CD4-positive, alpha-beta T cell treated with Interleukin-4 for 4 hours (primary cell): Measurements from ENCODE around the gene ZNF480.
"Not testable (repeated sequence)": the region's sequence is repeated elsewhere in the genome, so short reads cannot be mapped to it uniquely, and the experiment has no call there.

Experiments
- DNase-seq: peaks from one replicate; pipeline ENCODE4 v3.0.0-alpha.2; 2020

The ZNF480 gene

DNA sequence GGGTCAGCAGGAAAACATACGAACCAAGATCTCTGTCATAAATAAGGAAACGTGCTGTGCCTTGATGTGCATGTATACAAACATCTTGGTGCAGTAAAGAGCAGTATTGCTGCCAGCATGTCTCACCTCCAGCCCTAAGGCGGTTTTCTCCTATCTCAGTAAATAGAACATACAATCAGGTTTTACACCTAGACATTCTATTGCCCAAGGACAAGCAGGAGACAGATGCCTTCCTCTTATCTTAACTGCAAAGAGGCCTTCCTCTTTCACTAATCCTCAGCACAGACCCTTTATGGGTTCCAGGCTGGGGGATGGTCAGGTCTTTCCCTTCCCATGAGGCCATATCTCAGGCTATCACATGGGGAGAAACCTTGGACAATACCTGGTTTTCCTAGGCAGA lies 42.1 kb downstream of the ZNF480 start:
- DNase-seq = not testable (repeated sequence)

DNA sequence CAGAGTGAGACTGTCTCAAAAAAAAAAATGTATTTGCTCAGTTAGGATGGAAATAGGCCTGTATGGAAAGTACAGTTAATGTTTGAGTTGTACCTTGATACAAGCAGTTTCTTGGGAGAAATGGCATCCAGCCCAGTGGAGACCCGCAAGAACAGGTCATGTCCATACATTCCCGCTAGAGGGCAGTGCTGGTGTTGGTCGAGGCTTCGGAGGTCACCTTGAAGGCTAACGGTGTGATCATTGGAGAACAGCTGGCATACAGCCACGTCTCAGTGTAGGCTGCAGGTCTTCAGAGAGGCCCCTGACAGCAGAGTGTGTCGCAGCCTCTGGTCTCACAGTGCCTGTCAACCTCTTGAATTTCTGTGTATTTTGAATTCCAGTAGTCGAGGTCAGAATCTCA lies 46.6 kb downstream of the ZNF480 start:
- peak; percentile 52 for DNase-seq

DNA sequence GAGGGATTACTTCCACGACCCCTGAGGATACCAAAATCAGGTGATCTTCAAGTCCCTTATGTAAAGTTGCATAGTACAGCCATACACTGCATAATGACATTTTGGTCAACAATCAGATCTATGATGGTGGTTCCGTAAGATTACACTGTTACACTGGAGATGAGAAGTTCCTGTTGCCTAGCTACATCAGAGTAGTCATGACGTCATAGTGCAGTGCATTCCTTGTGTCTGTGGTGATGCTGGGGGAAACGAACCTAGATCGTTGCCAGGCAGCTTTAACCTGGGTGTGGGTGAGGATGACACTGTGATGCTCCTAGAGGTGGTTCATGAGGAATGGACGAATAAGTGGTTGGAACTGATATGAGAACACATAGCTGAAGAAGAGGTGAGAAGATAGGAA lies 48.2 kb downstream of the ZNF480 start:
- DNase-seq = no peak

DNA sequence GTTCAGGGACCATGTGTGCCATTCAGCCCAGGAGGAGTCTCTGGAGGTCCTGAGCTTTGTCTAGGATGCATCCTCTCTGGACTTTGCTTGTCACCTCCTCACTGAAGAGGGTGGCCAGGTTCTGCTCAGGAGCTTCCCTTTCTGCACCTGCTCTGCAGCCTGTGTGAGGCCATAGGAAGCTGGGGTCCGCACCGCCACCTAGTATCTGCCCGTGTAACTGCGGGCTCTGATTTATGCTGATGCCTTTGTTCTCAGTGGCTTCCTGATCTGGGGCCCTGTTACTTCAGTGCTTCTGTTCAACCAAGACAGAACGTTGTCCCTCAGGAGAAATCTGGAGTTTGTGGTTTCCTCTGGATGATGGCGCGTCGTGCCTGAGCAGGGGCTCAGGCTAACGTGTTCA lies 54.5 kb downstream of the ZNF480 start:
- no peak for DNase-seq

DNA sequence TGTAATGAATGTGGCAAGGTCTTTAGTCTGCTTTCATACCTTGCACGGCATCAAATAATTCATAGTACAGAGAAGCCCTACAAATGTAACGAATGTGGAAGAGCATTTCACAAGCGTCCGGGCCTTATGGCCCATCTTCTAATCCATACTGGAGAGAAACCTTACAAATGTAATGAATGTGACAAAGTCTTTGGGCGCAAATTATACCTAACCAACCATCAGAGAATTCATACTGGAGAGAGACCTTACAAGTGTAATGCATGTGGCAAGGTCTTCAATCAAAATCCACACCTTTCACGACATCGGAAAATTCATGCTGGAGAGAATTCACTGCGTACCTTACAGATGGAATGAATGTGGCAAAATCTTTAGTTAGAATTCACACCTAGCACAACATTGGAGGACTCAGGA lies 69.5 kb downstream of the ZNF480 start:
- DNase-seq = no peak

DNA sequence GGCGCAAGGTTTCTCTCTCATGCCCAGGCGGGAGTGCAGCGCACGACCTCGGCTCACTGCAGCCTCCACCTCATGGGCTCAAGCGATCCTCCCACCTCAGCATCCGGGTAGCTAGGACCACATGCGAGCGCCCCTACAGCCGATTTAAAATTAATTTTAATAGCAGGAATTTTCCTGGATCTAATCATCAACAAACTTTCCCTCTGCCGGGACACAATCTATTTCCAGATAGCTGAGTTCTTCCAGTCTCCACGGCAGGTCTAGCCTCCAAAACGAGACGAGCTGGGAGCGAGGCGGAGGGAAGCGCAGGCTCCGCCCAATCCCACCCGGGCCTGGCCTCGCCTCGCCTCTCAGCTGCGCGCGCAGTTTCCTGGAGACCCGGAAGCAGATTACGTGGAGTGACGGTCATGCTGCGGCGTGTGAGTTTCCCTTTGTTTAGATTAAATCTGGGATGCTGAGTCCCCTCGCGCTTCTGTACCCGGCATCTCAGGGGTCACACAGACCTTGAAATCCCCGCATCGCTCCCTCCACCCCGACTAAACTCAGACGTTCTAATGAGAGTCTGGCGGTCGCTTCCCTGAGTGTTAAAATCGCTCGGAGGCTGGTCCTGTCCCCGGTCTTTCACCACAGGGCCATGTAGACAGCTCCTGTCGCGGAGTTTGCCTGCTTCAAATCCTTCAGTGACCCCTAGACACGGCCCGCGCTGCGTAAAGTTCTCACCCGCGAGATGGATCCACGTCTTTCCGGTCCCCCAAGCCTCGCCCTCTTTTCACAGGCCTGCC lies 72.8 kb downstream of the ZNF480 start, which contains the start of gene ZNF880:
TSS of gene ZNF880 (plus strand) at position 365 of the 782 bp plus-strand sequence. CDS start at position 408, 43 bp downstream.
- DNase-seq = peak; percentile 86

DNA sequence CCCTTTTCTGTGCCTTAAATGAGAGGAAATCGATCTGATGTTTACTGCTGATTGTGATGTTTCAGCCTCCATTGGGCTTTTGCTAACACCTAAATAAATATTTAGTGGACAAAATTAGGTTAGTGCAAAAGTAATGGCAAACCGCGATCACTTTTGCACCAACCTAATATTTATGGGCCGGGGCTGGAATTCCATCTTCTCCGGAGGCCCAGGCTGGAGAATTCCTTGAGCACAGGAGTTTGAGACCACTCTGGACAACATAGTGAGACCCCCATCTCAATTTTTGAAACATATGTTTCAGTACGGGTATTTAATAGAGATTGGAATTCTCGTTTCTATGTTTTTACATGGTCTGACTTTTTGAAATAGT lies 73.4 kb downstream of the ZNF480 start:
- DNase-seq = no peak
